Measurements from ENCODE around the gene RELN.

The RELN gene

GRCh38 chr7:103571586-103571985 lies 417.9 kb downstream of the RELN start:
- DNase-seq, result no peak
- Mint-ChIP-seq H3K36me3 (ENCODE audit: low read depth) (no peaks in the 10 kb centered on the region), H3K27ac (no peak overlapping the region), H3K4me1 (peaks cover 6% of the 10 kb centered on the region), H3K4me3 (no peak overlapping the region), H3K27me3 (ENCODE audit: low read depth, poor library complexity) (peaks cover 3% of the 10 kb centered on the region), H3K9me3 (no peaks in the 10 kb centered on the region)
- no peak for TF ChIP-seq CTCF (IDR thresholded peaks at IDR 0.05)

DNA sequence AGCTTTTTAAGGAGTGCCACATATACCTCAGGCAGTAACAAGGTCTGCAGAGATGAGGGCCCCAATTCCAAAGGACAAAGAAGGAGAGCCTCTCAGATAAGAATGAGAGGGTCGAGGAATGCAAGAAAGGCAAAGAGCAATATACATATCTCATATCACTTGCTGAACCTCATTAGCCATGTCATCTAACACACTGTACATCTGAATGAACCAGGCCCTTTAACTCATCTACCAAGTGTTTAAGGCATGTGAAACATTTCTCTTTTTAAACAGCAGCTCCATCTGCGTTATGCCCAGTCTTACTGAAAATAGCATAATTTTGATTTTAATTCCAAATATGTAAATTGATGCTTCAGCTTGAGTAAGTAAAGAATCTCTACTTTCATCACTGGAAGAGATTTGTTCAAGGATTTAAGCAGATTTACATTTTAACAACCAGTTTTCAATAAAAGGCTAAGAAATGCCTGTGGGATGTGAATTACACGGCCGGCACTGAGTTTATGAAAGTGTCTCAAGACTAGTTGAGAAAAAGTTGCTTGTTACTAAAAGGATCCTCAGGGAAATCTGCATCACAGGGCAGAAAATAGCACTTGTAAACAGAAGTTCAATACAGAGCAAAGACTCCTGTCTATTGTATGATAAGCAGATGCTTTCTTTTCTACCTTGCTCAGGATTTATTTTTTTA lies 419.7 kb downstream of the RELN start:
- DNase-seq, result no peak
- TF ChIP-seq CTCF (IDR thresholded peaks at IDR 0.05), result no peak
- peaks cover 6% of the 10 kb centered on the region for H3K4me1 Mint-ChIP-seq

GRCh38 chr7:103564416-103564815 lies 425.0 kb downstream of the RELN start:
- Mint-ChIP-seq H3K36me3 (ENCODE audit: low read depth) (no peaks in the 10 kb centered on the region), H3K9me3 (no peaks in the 10 kb centered on the region), H3K4me3 (no peak overlapping the region), H3K27me3 (ENCODE audit: low read depth, poor library complexity) (peaks cover 5% of the 10 kb centered on the region), H3K4me1 (no peaks in the 10 kb centered on the region), H3K27ac (no peak overlapping the region)
- DNase-seq, result no peak
- TF ChIP-seq CTCF (IDR thresholded peaks at IDR 0.05), result no peak

More for the DNA sequence above, 419.7 kb downstream of the RELN start:
- peaks cover 3% of the 10 kb centered on the region for H3K27me3 Mint-ChIP-seq (ENCODE audit: low read depth, poor library complexity)
- H3K4me3 Mint-ChIP-seq, result no peak overlapping the region
- no peak overlapping the region for H3K27ac Mint-ChIP-seq
- no peaks in the 10 kb centered on the region for H3K36me3 Mint-ChIP-seq (ENCODE audit: low read depth)
- H3K9me3 Mint-ChIP-seq, result no peaks in the 10 kb centered on the region

DNA sequence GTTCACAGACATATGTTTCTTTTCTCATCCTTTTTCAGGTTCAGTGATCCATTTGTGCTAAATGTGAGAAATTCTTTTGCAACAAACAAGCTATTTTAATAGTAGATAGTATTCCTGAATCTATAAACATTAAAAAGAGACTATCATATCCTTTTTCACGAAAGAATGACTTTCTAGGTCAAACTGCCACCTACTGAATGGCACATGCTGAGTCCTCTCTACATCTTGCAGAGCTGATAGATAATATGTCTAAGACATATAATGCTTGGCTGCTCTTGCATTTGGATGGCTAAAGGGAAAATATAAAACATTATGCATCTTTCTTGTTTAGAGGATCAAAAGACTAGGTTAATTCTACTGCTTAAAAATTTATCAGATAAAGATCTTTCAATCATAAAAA lies 429.3 kb downstream of the RELN start:
- no peak for TF ChIP-seq CTCF (IDR thresholded peaks at IDR 0.05)
- Mint-ChIP-seq H3K4me1 (no peaks in the 10 kb centered on the region), H3K4me3 (no peak overlapping the region), H3K27me3 (ENCODE audit: low read depth, poor library complexity) (peaks cover 14% of the 10 kb centered on the region), H3K9me3 (no peaks in the 10 kb centered on the region), H3K36me3 (ENCODE audit: low read depth) (no peaks in the 10 kb centered on the region), H3K27ac (no peak overlapping the region)
- DNase-seq, result no peak

DNA sequence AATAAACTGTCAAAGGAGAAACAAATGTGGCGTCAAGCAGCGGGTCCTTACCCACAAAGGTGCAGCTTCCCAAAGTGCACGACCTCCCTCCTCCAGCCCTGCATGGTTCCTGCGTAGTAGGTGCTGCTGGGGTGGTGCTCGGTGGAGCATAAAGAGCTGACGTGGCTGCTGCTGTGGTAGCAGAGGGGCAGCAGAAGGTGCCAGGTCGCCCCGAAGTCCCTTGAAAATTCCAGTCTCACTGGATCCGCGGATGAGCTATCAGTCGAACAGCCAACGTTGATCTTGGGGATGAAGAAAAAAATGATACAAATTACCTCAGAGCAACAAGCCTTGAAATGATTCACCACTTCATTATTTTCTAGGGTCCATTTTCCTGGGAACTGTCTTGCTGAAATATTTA lies 438.4 kb downstream of the RELN start:
- Mint-ChIP-seq H3K9me3 (no peaks in the 10 kb centered on the region), H3K27ac (no peak overlapping the region), H3K27me3 (ENCODE audit: low read depth, poor library complexity) (peaks cover 15% of the 10 kb centered on the region), H3K36me3 (ENCODE audit: low read depth) (no peaks in the 10 kb centered on the region), H3K4me1 (no peaks in the 10 kb centered on the region), H3K4me3 (no peak overlapping the region)
- no peak for TF ChIP-seq CTCF (IDR thresholded peaks at IDR 0.05)
- DNase-seq, result no peak

- no peak overlapping the region for H3K27ac Mint-ChIP-seq
- no peaks in the 10 kb centered on the region for H3K9me3 Mint-ChIP-seq
- H3K27me3 Mint-ChIP-seq (ENCODE audit: low read depth, poor library complexity), result peaks cover 13% of the 10 kb centered on the region
- no peaks in the 10 kb centered on the region for H3K36me3 Mint-ChIP-seq (ENCODE audit: low read depth)
- TF ChIP-seq CTCF (IDR thresholded peaks at IDR 0.05), result no peak
- no peak for DNase-seq
- H3K4me1 Mint-ChIP-seq, result no peaks in the 10 kb centered on the region
- no peak overlapping the region for H3K4me3 Mint-ChIP-seq
Observed at GRCh38 chr7:103549786-103550185, 439.7 kb downstream of the RELN start.
